ENCODE measurements around the gene GRK4.

The GRK4 gene

DNA sequence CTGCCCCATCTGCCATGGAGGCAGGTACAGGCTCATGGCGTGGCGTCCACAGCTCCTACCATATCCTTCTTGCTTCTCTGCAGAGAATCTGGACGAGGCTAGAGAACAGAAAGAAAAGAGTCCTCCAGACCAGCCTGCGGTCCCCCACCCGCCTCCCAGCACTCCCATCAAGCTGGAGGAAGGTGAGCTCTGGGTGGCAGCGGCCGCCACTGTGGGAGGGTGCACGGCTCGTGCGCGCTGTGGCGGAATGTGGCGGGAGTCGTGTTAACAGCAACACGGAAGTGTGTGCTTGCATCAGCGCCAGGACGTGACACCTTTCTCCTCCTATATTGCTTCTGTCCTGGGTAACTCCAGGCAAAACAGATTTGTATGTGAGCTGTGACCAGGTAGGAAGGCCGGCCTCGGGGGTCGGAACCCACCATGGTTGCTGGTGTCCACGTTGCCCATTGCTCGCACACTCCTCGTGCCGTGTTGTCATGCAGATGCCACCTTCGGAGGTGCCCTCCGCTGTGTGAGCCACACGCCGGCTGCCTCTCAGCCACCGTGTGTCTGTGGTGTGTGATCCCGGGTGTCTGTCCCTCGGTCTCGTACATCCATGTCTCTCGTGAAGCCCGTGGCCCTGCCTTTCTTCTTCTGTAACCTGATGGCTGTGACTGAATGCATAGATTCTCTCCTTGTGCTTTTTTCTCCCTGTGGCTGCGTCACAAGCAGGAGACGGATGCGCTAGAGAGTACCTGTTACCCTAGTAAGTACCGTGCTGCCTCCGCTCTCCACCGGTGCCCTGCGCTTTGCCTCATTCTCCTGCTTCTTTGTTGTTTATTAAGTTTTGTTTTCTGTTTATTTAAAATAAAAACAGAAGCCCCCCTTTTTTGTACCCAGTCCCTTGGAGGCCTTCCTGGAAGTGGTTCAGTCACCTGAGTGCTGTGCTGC is 37.2 kb upstream of the GRK4 start:
- ATAC-seq (ENCODE audit: low read depth) = no peak
- DNase-seq (ENCODE audit: low spot score) = no peak
- Histone ChIP-seq H3K36me3 (ENCODE audit: low read depth) (peaks cover 72% of the 10 kb centered on the region), H3K4me3 (ENCODE audit: severe bottlenecking) (no peak overlapping the region), H3K9me3 (ENCODE audit: severe bottlenecking) (no peaks in the 10 kb centered on the region), H3K4me1 (ENCODE audit: insufficient read depth, poor library complexity, severe bottlenecking) (peaks cover 9% of the 10 kb centered on the region), H3K27ac (ENCODE audit: poor library complexity, severe bottlenecking) (no peak overlapping the region), H3K27me3 (ENCODE audit: insufficient read depth, poor library complexity, severe bottlenecking) (no peaks in the 10 kb centered on the region)
- no peak for TF ChIP-seq CTCF (IDR thresholded peaks at IDR 0.05; ENCODE audit: poor library complexity, severe bottlenecking)

GRCh38 chr4:2927016-2927695 is 36.2 kb upstream of the GRK4 start:
- no peak for DNase-seq (ENCODE audit: low spot score)
- TF ChIP-seq CTCF (IDR thresholded peaks at IDR 0.05; ENCODE audit: poor library complexity, severe bottlenecking) = no peak
- Histone ChIP-seq H3K27ac (ENCODE audit: poor library complexity, severe bottlenecking) (no peak overlapping the region), H3K27me3 (ENCODE audit: insufficient read depth, poor library complexity, severe bottlenecking) (no peaks in the 10 kb centered on the region), H3K4me1 (ENCODE audit: insufficient read depth, poor library complexity, severe bottlenecking) (peaks cover 9% of the 10 kb centered on the region), H3K36me3 (ENCODE audit: low read depth) (peaks cover 80% of the 10 kb centered on the region), H3K4me3 (ENCODE audit: severe bottlenecking) (no peak overlapping the region), H3K9me3 (ENCODE audit: severe bottlenecking) (no peaks in the 10 kb centered on the region)
- ATAC-seq (ENCODE audit: low read depth) = no peak

- peaks cover 4% of the 10 kb centered on the region for H3K4me1 ChIP-seq (ENCODE audit: insufficient read depth, poor library complexity, severe bottlenecking)
- no peak overlapping the region for H3K4me3 ChIP-seq (ENCODE audit: severe bottlenecking)
- H3K36me3 ChIP-seq (ENCODE audit: low read depth) = peaks cover 84% of the 10 kb centered on the region
- H3K9me3 ChIP-seq (ENCODE audit: severe bottlenecking) = no peaks in the 10 kb centered on the region
- TF ChIP-seq CTCF (IDR thresholded peaks at IDR 0.05; ENCODE audit: poor library complexity, severe bottlenecking) = no peak
- H3K27ac ChIP-seq (ENCODE audit: poor library complexity, severe bottlenecking) = no peak overlapping the region
- no peak for DNase-seq (ENCODE audit: low spot score)
- no peaks in the 10 kb centered on the region for H3K27me3 ChIP-seq (ENCODE audit: insufficient read depth, poor library complexity, severe bottlenecking)
- no peak for ATAC-seq (ENCODE audit: low read depth)
These were observed 35.7 kb upstream of the GRK4 start for GRCh38 chr4:2927696-2928075.

DNA sequence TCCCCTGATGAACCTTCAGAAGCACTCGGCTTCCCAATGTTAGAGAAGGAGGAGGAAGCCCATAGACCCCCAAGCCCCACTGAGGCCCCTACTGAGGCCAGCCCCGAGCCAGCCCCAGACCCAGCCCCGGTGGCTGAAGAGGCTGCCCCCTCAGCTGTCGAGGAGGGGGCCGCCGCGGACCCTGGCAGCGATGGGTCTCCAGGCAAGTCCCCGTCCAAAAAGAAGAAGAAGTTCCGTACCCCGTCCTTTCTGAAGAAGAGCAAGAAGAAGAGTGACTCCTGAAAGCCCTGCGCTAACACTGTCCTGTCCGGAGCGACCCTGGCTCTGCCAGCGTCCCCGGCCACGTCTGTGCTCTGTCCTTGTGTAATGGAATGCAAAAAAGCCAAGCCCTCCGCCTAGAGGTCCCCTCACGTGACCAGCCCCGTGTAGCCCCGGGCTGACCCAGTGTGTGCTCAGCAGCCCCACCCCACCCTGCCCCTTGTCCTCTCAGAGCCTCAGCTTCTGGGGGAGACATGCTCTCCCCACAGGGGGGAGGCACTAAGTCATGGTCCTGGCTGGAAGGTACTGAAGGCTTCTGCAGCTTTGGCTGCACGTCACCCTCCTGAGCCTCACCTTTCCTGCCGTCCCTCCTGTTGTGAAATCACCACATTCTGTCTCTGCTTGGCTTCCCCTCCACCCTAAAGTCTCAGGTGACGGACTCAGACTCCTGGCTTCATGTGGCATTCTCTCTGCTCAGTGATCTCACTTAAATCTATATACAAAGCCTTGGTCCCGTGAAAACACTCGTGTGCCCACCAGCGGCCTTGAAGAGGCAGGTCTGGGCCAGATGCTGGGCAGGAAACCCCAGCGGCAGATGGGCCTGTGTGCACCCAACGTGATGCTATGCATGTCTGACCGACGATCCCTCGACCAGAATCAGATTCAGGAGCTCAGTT is 34.9 kb upstream of the GRK4 start:
- Histone ChIP-seq H3K36me3 (ENCODE audit: low read depth) (peaks cover 81% of the 10 kb centered on the region), H3K4me3 (ENCODE audit: severe bottlenecking) (no peak overlapping the region), H3K9me3 (ENCODE audit: severe bottlenecking) (no peaks in the 10 kb centered on the region), H3K27me3 (ENCODE audit: insufficient read depth, poor library complexity, severe bottlenecking) (no peaks in the 10 kb centered on the region), H3K27ac (ENCODE audit: poor library complexity, severe bottlenecking) (no peak overlapping the region), H3K4me1 (ENCODE audit: insufficient read depth, poor library complexity, severe bottlenecking) (no peaks in the 10 kb centered on the region)
- DNase-seq (ENCODE audit: low spot score) (no peak), ATAC-seq (ENCODE audit: low read depth) (no peak)
- TF ChIP-seq CTCF (IDR thresholded peaks at IDR 0.05; ENCODE audit: poor library complexity, severe bottlenecking) = no peak
